HCT116 (cell line): Measurements from ENCODE around the gene DGKB. TPM values are rescaled to one million over a fixed set of nuclear protein-coding genes. Genes with fewer than 3 reads are reported as not detected.
A peak's percentile ranks its signal among the peaks of the same experiment; 100 is the strongest.

Experiments
- ATAC-seq: fragments of 200-7000 bp; cut with Tn5 transposase; 2 replicates; pipeline ENCODE4 v1.9.1; 2020; ENCODE audit warnings: mild to moderate bottlenecking, moderate library complexity
- BruUV-seq: library from RNA; stranded (reverse); fragments of 400-500 nt; replicated peaks from 2 replicates; lab custom pipeline; 2021; lab: Mats Ljungman, UMichigan
- CTCF ChIA-PET: fragments of 300-600 bp; sonication (Branson Sonifier 250); formaldehyde crosslinking; loops from one replicate; lab custom pipeline; 2021; ENCODE audit warnings: antibody characterized with exemption; lab: Charles Lee
- POLR2A ChIA-PET: fragments of 300-600, 350-600 bp; sonication (Branson Sonifier 250); formaldehyde crosslinking; loops from one replicate; lab custom pipeline; 2021; ENCODE audit warnings: antibody characterized with exemption; lab: Charles Lee
- RAD21 ChIA-PET, 2 experiments: fragments of 300-600 bp; sonication (Branson Sonifier 250); formaldehyde crosslinking; loops; one replicate each; lab custom pipeline; 2023; ENCODE audit warnings: low total read pairs in 2 of 2; ENCODE audit not compliant: uncharacterized antibody in 2 of 2, unreplicated experiment in 2 of 2, low non-redundant PET in 1 of 2; lab: Charles Lee
- DNase-seq: peaks from one replicate; pipeline ENCODE4 v3.0.0-alpha.2; 2010; ENCODE audit warnings: low read depth, low spot score
- H2AFZ ChIP-seq: fragments of 200-600 bp; shearing (Covaris generic), sonication (generic); 2 replicates; pipeline ENCODE4 v1.6.1; 2017; ENCODE audit warnings: low read depth, mixed run types, mixed read lengths, antibody characterized with exemption, low read length; ENCODE audit not compliant: poor library complexity, severe bottlenecking
- H3K27ac ChIP-seq: 2 replicates; pipeline ENCODE4 v1.5.1; 2012; ENCODE audit warnings: low read depth, low read length
- H3K27me3 ChIP-seq: fragments of 200-600 bp; sonication (generic); 2 replicates; pipeline ENCODE4 v1.6.1; 2016; ENCODE audit warnings: mixed run types, low read length, mixed read lengths; ENCODE audit not compliant: insufficient read depth
- H3K36me3 ChIP-seq, 2 experiments: fragments of 200-500 bp in 1 of 2; fragments of 200-600 bp in 1 of 2; sonication (Bioruptor generic) in 1 of 2; sonication (generic) in 1 of 2; 2 replicates each; pipeline versions ENCODE4 v1.5.1 to v1.6.1; 2014 to 2016; ENCODE audit warnings: low read length in 2 of 2, inconsistent platforms in 1 of 2, mixed read lengths in 1 of 2, mixed run types in 1 of 2; ENCODE audit not compliant: insufficient read depth in 2 of 2, control insufficient read depth in 1 of 2
- H3K4me1 ChIP-seq, 2 experiments: fragments of 200-600 bp in 1 of 2; sonication (generic) in 1 of 2; 2 replicates each; pipeline versions ENCODE4 v1.5.1 to v1.6.1; 2012 to 2017; ENCODE audit warnings: low read length in 2 of 2, inconsistent platforms in 1 of 2, mild to moderate bottlenecking in 1 of 2, mixed read lengths in 1 of 2, mixed run types in 1 of 2, moderate library complexity in 1 of 2; ENCODE audit not compliant: insufficient read depth in 2 of 2, control insufficient read depth in 1 of 2
- H3K4me2 ChIP-seq: fragments of 200-600 bp; sonication (generic); 2 replicates; pipeline ENCODE4 v1.6.1; 2017; ENCODE audit warnings: mixed run types, low read length, mixed read lengths
- H3K4me3 ChIP-seq, 2 experiments: fragments of 200-600 bp in 1 of 2; sonication (generic) in 1 of 2; replicated peaks in 1 of 2; 2 replicates each; pipeline ENCODE4 v1.5.1; 2011 to 2016; ENCODE audit warnings: low read length in 2 of 2, control low read depth in 1 of 2, low read depth in 1 of 2, mild to moderate bottlenecking in 1 of 2, mixed read lengths in 1 of 2, mixed run types in 1 of 2
- H3K79me2 ChIP-seq: fragments of 200-600 bp; sonication (generic); 2 replicates; pipeline ENCODE4 v1.6.1; 2017; ENCODE audit warnings: mild to moderate bottlenecking, mixed run types, low read length, moderate library complexity, mixed read lengths; ENCODE audit not compliant: insufficient read depth
- H3K9ac ChIP-seq: fragments of 200-600 bp; sonication (generic); 2 replicates; pipeline ENCODE4 v1.6.1; 2016; ENCODE audit warnings: low read length, mixed read lengths
- H3K9me2 ChIP-seq: fragments of 200-600 bp; sonication (generic), shearing (Covaris generic); 2 replicates; pipeline ENCODE4 v1.6.1; 2017; ENCODE audit warnings: mixed run types, mild to moderate bottlenecking, moderate library complexity; ENCODE audit not compliant: insufficient read depth
- H3K9me3 ChIP-seq, 2 experiments: fragments of 200-500 bp in 1 of 2; fragments of 200-600 bp in 1 of 2; sonication (Bioruptor generic) in 1 of 2; sonication (generic) in 1 of 2; 2 replicates each; pipeline ENCODE4 v1.6.1; 2014 to 2017; ENCODE audit warnings: low read length in 2 of 2, mixed read lengths in 2 of 2, inconsistent platforms in 1 of 2, low read depth in 1 of 2, mild to moderate bottlenecking in 1 of 2, mixed run types in 1 of 2, moderate library complexity in 1 of 2; ENCODE audit not compliant: control insufficient read depth in 1 of 2, insufficient read depth in 1 of 2
- H4K20me1 ChIP-seq: fragments of 200-600 bp; sonication (generic), shearing (Covaris generic); 2 replicates; pipeline ENCODE4 v1.6.1; 2017; ENCODE audit warnings: mixed run types, mild to moderate bottlenecking, moderate library complexity; ENCODE audit not compliant: insufficient read depth
- CBX3 ChIP-seq: IDR thresholded peaks from 2 replicates; pipeline ENCODE4 v1.6.1; 2012; ENCODE audit warnings: low read depth
- CEBPB ChIP-seq: IDR thresholded peaks from 2 replicates; pipeline ENCODE4 v1.6.1; 2012; ENCODE audit warnings: low read depth
- EGR1 ChIP-seq: IDR thresholded peaks from 2 replicates; pipeline ENCODE4 v1.6.1; 2012; ENCODE audit warnings: low read depth
- ELF1 ChIP-seq: IDR thresholded peaks from 2 replicates; pipeline ENCODE4 v1.6.1; 2012; ENCODE audit warnings: low read depth, borderline replicate concordance
- EZH2 ChIP-seq: fragments of 200-600 bp; sonication (generic); IDR thresholded peaks from 2 replicates; pipeline ENCODE4 v1.6.1; 2017; ENCODE audit warnings: antibody characterized with exemption, mixed run types
- FOSL1 ChIP-seq: IDR thresholded peaks from 2 replicates; pipeline ENCODE4 v1.6.1; 2012; ENCODE audit warnings: low read depth
- JUND ChIP-seq: IDR thresholded peaks from 2 replicates; pipeline ENCODE4 v1.6.1; 2012
- POLR2AphosphoS5 ChIP-seq: IDR thresholded peaks from 2 replicates; pipeline ENCODE4 v1.6.1; 2011; ENCODE audit warnings: mild to moderate bottlenecking, low read depth, low read length, moderate library complexity
- RAD21 ChIP-seq: IDR thresholded peaks from 2 replicates; pipeline ENCODE4 v1.6.1; 2012; ENCODE audit warnings: low read depth, mild to moderate bottlenecking
- SIN3A ChIP-seq: IDR thresholded peaks from 2 replicates; pipeline ENCODE4 v1.6.1; 2012; ENCODE audit warnings: low read depth
- SP1 ChIP-seq: IDR thresholded peaks from 2 replicates; pipeline ENCODE4 v1.6.1; 2012; ENCODE audit warnings: low read depth
- SRF ChIP-seq: IDR thresholded peaks from 2 replicates; pipeline ENCODE4 v1.6.1; 2012; ENCODE audit warnings: low read depth
- TCF7L2 ChIP-seq: IDR thresholded peaks from 2 replicates; pipeline ENCODE4 v1.7.0; 2011; ENCODE audit warnings: borderline replicate concordance, inconsistent platforms; ENCODE audit not compliant: insufficient read depth, insufficient read length; ENCODE audit errors: extremely low read depth
- YY1 ChIP-seq: IDR thresholded peaks from 2 replicates; pipeline ENCODE4 v1.6.1; 2011; ENCODE audit warnings: low read length, low read depth, moderate library complexity, mild to moderate bottlenecking; ENCODE audit not compliant: insufficient replicate concordance; ENCODE audit errors: extremely low read depth
- intact Hi-C: fragments of 100-400 bp; cut with micrococcal nuclease; formaldehyde crosslinking; loops from 2 replicates; pipeline ENCODE4 v1.10.0; 2022
- total RNA-seq: library from RNA; stranded (reverse); gene quantifications from one replicate; pipeline ENCODE4 v1.2.1, GENCODE V29; 2021; ENCODE audit not compliant: unreplicated experiment
- TF ChIP-seq, protein P1 (sequence below): IDR thresholded peaks from 2 replicates; pipeline ENCODE4 v1.6.1; 2011; ENCODE audit warnings: mild to moderate bottlenecking, low read length, moderate library complexity; ENCODE audit not compliant: insufficient replicate concordance; ENCODE audit errors: extremely low read depth

The DGKB gene
- total RNA-seq, 1 experiment from 2014 or later = 0.05 TPM

DNA sequence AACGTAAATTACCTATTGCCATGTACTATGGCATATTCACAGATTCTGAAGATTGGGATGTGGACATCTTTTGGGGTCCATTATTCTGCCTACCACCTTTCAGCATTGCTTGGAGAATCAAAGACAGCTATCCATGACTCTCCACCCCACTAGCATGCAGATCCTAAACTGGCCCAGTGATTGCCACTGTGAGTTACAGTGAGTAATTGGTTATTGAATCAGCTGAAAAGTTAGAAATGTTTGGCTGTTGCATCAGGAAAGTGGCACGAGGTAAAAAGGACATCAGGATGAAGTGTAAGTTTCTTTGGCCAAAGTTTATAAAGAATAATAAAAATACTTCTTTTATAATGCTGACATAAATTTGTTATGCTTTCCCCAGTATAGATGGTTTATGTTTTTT lies 764.9 kb downstream of the DGKB start:
- H3K9me3 ChIP-seq = no peaks in the 10 kb centered on the region
- no peak overlapping the region for H3K4me3 ChIP-seq
- no peaks in the 10 kb centered on the region for H3K36me3 ChIP-seq
- no TSS peak for BruUV-seq
- no peak for ATAC-seq
- H3K4me1 ChIP-seq = no peaks in the 10 kb centered on the region
- H3K79me2 ChIP-seq = no peaks in the 10 kb centered on the region
- H3K27ac ChIP-seq = no peak overlapping the region
- CTCF ChIA-PET = no interaction called here
- intact Hi-C loops = no loop called here
- POLR2A ChIA-PET = no interaction called here
- no peak overlapping the region for H2AFZ ChIP-seq
- RAD21 ChIA-PET = no interaction called here
- TF ChIP-seq CEBPB (peak; percentile 58), CBX3 (no peak)
- H4K20me1 ChIP-seq = no peaks in the 10 kb centered on the region
- H3K9me2 ChIP-seq = no peaks in the 10 kb centered on the region
- H3K9ac ChIP-seq = no peak overlapping the region
- no peak overlapping the region for H3K4me2 ChIP-seq
- DNase-seq = no peak
- H3K27me3 ChIP-seq = no peaks in the 10 kb centered on the region

DNA sequence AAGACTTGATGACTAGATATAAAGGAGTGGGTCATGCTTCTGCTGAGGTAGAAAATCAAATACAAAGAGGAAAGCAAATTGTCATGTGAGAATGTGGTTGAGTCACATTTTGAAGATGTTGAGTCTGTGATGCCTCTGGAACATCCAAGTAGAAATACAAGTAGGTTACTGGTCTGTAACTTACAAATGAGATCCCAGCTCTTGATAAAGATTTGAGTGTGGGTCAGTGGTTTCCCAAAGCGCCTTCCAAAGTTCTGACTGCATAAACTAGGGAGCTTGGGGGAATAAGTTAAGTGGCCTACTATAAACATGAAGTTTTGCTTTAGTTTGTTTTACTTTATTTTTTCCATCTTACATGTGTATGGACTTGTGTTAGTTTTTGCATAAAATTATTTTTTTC lies 768.8 kb downstream of the DGKB start:
- Histone ChIP-seq H3K4me3 (no peak overlapping the region), H2AFZ (no peak overlapping the region), H3K4me2 (no peak overlapping the region), H3K9ac (no peak overlapping the region), H3K27me3 (no peaks in the 10 kb centered on the region), H3K36me3 (no peaks in the 10 kb centered on the region), H3K79me2 (no peaks in the 10 kb centered on the region), H3K27ac (no peak overlapping the region), H4K20me1 (no peaks in the 10 kb centered on the region), H3K4me1 (no peaks in the 10 kb centered on the region), H3K9me3 (no peaks in the 10 kb centered on the region), H3K9me2 (no peaks in the 10 kb centered on the region)
- no peak for DNase-seq
- TF ChIP-seq EZH2 (no peak), EGR1 (no peak), ELF1 (no peak), TCF7L2 (no peak), SP1 (no peak), SRF (no peak), RAD21 (no peak), SIN3A (no peak), JUND (no peak), POLR2AphosphoS5 (no peak), YY1 (no peak), FOSL1 (no peak)
- TF ChIP-seq, protein P1, sequence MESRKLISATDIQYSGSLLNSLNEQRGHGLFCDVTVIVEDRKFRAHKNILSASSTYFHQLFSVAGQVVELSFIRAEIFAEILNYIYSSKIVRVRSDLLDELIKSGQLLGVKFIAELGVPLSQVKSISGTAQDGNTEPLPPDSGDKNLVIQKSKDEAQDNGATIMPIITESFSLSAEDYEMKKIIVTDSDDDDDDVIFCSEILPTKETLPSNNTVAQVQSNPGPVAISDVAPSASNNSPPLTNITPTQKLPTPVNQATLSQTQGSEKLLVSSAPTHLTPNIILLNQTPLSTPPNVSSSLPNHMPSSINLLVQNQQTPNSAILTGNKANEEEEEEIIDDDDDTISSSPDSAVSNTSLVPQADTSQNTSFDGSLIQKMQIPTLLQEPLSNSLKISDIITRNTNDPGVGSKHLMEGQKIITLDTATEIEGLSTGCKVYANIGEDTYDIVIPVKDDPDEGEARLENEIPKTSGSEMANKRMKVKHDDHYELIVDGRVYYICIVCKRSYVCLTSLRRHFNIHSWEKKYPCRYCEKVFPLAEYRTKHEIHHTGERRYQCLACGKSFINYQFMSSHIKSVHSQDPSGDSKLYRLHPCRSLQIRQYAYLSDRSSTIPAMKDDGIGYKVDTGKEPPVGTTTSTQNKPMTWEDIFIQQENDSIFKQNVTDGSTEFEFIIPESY = no peak
- ChIA-PET CTCF (no interaction called here), RAD21 (interaction anchor here in 1 of 2 experiments (0.5 kb wide), 1 partner anchor 173 kb away, joined by 3 read pairs; no protein-coding TSS in a partner anchor), POLR2A (no interaction called here)
- intact Hi-C loops = loop anchor here (2.0 kb wide), 1 partner anchor 21 kb away; no protein-coding TSS in a partner anchor
- ATAC-seq = no peak
- no TSS peak for BruUV-seq
